Measurements from ENCODE around the gene PRR12.

DNA sequence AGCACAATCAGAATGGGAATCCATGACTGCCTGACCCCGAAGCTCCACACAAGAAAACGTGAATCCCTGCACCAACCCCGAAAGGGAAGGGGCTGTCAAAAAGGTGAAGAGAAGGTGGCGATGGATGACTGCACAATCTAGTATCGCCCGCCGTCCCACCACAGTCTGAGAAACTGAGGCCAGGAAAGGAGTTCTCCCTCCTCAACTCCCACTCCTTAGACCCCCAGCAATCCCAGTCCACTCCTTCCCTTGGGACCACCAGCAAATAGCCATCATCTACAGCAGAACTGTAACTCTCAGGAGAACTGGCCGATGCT lies 11.1 kb upstream of the PRR12 start:
- TF ChIP-seq, protein P1, sequence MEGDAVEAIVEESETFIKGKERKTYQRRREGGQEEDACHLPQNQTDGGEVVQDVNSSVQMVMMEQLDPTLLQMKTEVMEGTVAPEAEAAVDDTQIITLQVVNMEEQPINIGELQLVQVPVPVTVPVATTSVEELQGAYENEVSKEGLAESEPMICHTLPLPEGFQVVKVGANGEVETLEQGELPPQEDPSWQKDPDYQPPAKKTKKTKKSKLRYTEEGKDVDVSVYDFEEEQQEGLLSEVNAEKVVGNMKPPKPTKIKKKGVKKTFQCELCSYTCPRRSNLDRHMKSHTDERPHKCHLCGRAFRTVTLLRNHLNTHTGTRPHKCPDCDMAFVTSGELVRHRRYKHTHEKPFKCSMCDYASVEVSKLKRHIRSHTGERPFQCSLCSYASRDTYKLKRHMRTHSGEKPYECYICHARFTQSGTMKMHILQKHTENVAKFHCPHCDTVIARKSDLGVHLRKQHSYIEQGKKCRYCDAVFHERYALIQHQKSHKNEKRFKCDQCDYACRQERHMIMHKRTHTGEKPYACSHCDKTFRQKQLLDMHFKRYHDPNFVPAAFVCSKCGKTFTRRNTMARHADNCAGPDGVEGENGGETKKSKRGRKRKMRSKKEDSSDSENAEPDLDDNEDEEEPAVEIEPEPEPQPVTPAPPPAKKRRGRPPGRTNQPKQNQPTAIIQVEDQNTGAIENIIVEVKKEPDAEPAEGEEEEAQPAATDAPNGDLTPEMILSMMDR (IDR thresholded peaks at IDR 0.05; ENCODE audit: low read depth, low read length, poor library complexity, severe bottlenecking), result no peak
- TF ChIP-seq EZH2phosphoT487 (IDR thresholded peaks at IDR 0.05; ENCODE audit: borderline replicate concordance, low read length), result no peak
